HG02798 (cell line): ENCODE measurements around the gene FECH.
"Not testable (repeated sequence)": the region's sequence is repeated elsewhere in the genome, so short reads cannot be mapped to it uniquely, and the experiment has no call there.

Source experiments
- ATAC-seq: cut with Tn5 transposase; IDR thresholded peaks from one replicate; pipeline ENCODE4 v1.9.1; 2021; ENCODE audit warnings: mild to moderate bottlenecking; ENCODE audit not compliant: unreplicated experiment, poor library complexity

Gene FECH

GRCh38 chr18:57533006-57533867 lies 53.3 kb downstream of the FECH start:
- no peak for ATAC-seq

GRCh38 chr18:57529151-57529550 lies 57.4 kb downstream of the FECH start:
- no peak for ATAC-seq

GRCh38 chr18:57527556-57528229 lies 58.8 kb downstream of the FECH start:
- ATAC-seq = no peak

GRCh38 chr18:57523171-57523956 lies 63.1 kb downstream of the FECH start:
- no peak for ATAC-seq

- ATAC-seq = not testable (repeated sequence)
These were observed 64.2 kb downstream of the FECH start for GRCh38 chr18:57522348-57522747.

- no peak for ATAC-seq
These were observed 66.7 kb downstream of the FECH start for GRCh38 chr18:57519668-57520424.

GRCh38 chr18:57518533-57518932 lies 68.0 kb downstream of the FECH start:
- no peak for ATAC-seq

- no peak for ATAC-seq
These were observed 70.4 kb downstream of the FECH start for GRCh38 chr18:57516056-57516455.

GRCh38 chr18:57505231-57505630 lies 81.3 kb downstream of the FECH start:
- no peak for ATAC-seq

- no peak for ATAC-seq
These were observed 83.9 kb downstream of the FECH start for GRCh38 chr18:57502624-57503023.

GRCh38 chr18:57498682-57499256 lies 87.7 kb downstream of the FECH start:
- no peak for ATAC-seq
